Measurements from ENCODE around the gene GLI1. TPM values are rescaled to one million over a fixed set of nuclear protein-coding genes. Genes with fewer than 3 reads are reported as not detected.
"Not testable (repeated sequence)": the region's sequence is repeated elsewhere in the genome, so short reads cannot be mapped to it uniquely, and the experiment has no call there.

GLI1 gene
- total RNA-seq, 1 donor from 2014 or later: 0.58 TPM

GRCh38 chr12:57435293-57435692 is 24.3 kb upstream of the GLI1 start:
- peak overlapping the region; percentile 53 for H3K4me3 Mint-ChIP-seq
- no peaks in the 10 kb centered on the region for H3K27me3 Mint-ChIP-seq (ENCODE audit: low read depth)

DNA sequence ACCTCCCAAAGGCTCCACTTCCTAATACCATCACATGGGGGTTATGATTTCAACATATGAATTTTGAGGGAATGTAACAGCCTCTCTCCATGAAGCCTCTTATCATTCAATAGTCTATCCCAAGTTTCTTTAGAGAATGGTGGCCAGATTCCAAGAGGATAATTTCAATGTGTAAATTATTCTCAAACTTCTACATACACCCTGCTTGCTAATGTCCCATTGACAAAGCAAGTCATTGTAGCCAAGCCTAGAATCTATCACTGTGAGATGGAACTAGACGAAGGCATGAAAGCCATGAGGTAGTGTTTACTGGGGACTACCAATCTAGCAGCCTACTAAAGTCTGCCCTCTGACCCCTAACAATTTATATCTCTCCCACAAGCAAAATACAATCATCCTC is 21.2 kb upstream of the GLI1 start:
- Mint-ChIP-seq H3K36me3 (ENCODE audit: low read depth) (no peaks in the 10 kb centered on the region), H3K4me1 (no peaks in the 10 kb centered on the region), H3K9me3 (no peaks in the 10 kb centered on the region), H3K27ac (ENCODE audit: unreplicated experiment) (no peak overlapping the region), H3K4me3 (no peak overlapping the region), H3K27me3 (ENCODE audit: low read depth) (no peaks in the 10 kb centered on the region)
- no peak for DNase-seq (ENCODE audit: low read depth, low spot score)
- TF ChIP-seq CTCF (conservative IDR thresholded peaks at IDR 0.05): no peak

More at GRCh38 chr12:57435293-57435692, 24.3 kb upstream of the GLI1 start:
- Mint-ChIP-seq H3K36me3 (ENCODE audit: low read depth) (no peaks in the 10 kb centered on the region), H3K9me3 (no peaks in the 10 kb centered on the region), H3K27ac (ENCODE audit: unreplicated experiment) (no peak overlapping the region), H3K4me1 (peaks cover 9% of the 10 kb centered on the region)
- no peak for DNase-seq (ENCODE audit: low read depth, low spot score)
- TF ChIP-seq CTCF (conservative IDR thresholded peaks at IDR 0.05): no peak

DNA sequence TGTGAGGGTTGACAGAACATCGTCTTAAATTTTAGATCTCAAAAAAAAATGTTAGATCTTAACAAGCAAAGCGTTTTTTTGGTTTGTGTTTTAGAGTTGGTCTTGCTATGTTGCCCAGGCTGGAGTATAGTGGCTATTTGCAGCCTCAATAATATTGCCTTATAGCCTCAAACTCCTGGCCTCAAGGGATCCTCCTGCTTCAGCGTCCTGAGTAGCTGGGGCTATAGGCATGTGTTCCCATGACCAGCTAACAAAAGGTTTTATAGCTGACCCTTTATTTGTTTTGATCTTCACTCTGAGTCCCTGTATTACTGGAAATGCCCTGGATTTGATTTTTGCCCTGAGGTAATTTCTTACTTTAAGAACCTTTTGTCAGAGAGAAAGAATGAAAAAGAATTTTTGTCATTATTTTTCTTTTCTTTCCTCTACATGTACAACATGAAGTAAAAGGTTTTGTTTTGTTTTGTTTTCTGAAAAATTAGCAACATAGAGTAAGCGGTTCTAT is 19.8 kb upstream of the GLI1 start:
- no peak for DNase-seq (ENCODE audit: low read depth, low spot score)
- Mint-ChIP-seq H3K9me3 (no peaks in the 10 kb centered on the region), H3K27ac (ENCODE audit: unreplicated experiment) (no peak overlapping the region), H3K4me1 (no peaks in the 10 kb centered on the region), H3K36me3 (ENCODE audit: low read depth) (no peaks in the 10 kb centered on the region), H3K4me3 (no peak overlapping the region), H3K27me3 (ENCODE audit: low read depth) (no peaks in the 10 kb centered on the region)
- no peak for TF ChIP-seq CTCF (conservative IDR thresholded peaks at IDR 0.05)

DNA sequence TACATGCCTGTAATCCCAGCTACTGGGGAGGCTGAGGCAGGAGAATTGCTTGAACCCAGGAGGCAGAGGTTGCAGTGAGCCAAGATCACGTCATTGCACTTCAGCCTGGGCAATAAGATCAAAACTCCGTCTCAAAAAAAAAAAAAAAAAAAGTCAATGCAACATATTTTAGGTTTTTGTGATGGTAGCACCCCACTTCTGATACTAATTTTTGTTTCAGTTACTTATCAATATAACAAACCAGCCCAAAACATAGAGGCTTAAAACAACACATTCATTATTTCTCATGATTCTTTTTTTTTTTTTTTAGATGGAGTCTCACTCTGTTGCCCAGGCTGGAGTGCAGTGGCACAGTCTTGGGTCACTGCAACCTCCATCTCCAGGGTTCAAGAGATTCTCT is 18.2 kb upstream of the GLI1 start:
- H3K4me1 Mint-ChIP-seq; H3K36me3 Mint-ChIP-seq (ENCODE audit: low read depth); H3K27me3 Mint-ChIP-seq (ENCODE audit: low read depth); DNase-seq (ENCODE audit: low read depth, low spot score); H3K4me3 Mint-ChIP-seq; H3K27ac Mint-ChIP-seq (ENCODE audit: unreplicated experiment); H3K9me3 Mint-ChIP-seq: not testable (repeated sequence)

DNA sequence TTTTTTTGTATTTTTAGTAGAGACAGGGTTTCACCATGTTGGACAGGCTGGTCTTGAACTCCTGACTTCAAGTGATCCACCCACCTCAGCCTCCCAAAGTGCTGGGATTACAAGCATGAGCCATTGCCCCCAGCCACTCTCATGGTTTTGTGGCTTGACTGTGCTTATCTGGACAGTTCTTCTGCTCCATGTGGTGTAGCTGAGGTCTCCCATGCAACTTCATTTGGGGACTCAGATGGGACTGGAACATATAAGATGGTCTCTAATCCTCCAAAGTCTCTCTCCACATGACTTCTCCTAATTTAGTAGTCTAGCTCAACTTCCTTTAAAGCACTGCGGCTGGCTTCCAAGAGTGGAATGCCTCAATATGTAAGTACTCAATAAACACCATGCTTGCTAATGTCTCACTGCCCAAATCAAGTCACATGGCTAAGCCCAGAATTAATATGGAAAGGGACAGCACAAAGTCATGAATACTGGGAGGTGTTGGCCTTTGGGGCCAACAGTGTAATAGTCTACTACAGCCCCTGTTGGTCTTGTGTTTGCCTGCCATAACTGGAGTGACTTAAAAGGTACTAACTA is 17.6 kb upstream of the GLI1 start:
- no peak overlapping the region for H3K4me3 Mint-ChIP-seq
- DNase-seq (ENCODE audit: low read depth, low spot score): no peak
- no peaks in the 10 kb centered on the region for H3K9me3 Mint-ChIP-seq
- no peak overlapping the region for H3K27ac Mint-ChIP-seq (ENCODE audit: unreplicated experiment)
- H3K27me3 Mint-ChIP-seq (ENCODE audit: low read depth): no peaks in the 10 kb centered on the region
- TF ChIP-seq CTCF (conservative IDR thresholded peaks at IDR 0.05): no peak
- H3K36me3 Mint-ChIP-seq (ENCODE audit: low read depth): no peaks in the 10 kb centered on the region
- no peaks in the 10 kb centered on the region for H3K4me1 Mint-ChIP-seq

GRCh38 chr12:57444337-57444736 is 15.2 kb upstream of the GLI1 start:
- not testable (repeated sequence) for H3K36me3 Mint-ChIP-seq (ENCODE audit: low read depth); H3K9me3 Mint-ChIP-seq; H3K27me3 Mint-ChIP-seq (ENCODE audit: low read depth); H3K4me3 Mint-ChIP-seq; H3K4me1 Mint-ChIP-seq; DNase-seq (ENCODE audit: low read depth, low spot score); H3K27ac Mint-ChIP-seq (ENCODE audit: unreplicated experiment)

Measured in neural crest cell (in vitro differentiated cells).